Esophagus muscularis mucosa (tissue), 4 donors: ENCODE results near the gene SI. TPM values are rescaled to one million over a fixed set of nuclear protein-coding genes. Genes with fewer than 3 reads are reported as not detected.

Experiments used
- DNase-seq: peaks from one replicate; pipeline ENCODE4 v3.0.0-alpha.2; 2017; ENCODE audit errors: extremely low spot score
- H3K27ac ChIP-seq, 4 donors: fragments of 200-600 bp; sonication (generic); replicated peaks in 1 of 4; 1 replicate in 3 of 4; 2 replicates in 1 of 4; pipeline ENCODE4 v1.5.1; 2016 to 2019; ENCODE audit warnings: mild to moderate bottlenecking in 1 of 4
- H3K27me3 ChIP-seq, 4 donors: fragments of 200-600 bp; sonication (generic); one replicate each; pipeline versions ENCODE4 v1.5.1 to v1.6.0; 2016 to 2019
- H3K36me3 ChIP-seq, 4 donors: fragments of 200-600 bp; sonication (generic); one replicate each; pipeline ENCODE4 v1.5.1; 2016 to 2019
- H3K4me1 ChIP-seq, 4 donors: fragments of 200-600 bp; sonication (generic); one replicate each; pipeline ENCODE4 v1.5.1; 2016 to 2019
- H3K4me3 ChIP-seq, 4 donors: fragments of 200-600 bp; sonication (generic); 1 replicate in 2 of 4; 2 replicates in 2 of 4; pipeline ENCODE4 v1.5.1; 2016 to 2019; ENCODE audit warnings: mild to moderate bottlenecking in 4 of 4, moderate library complexity in 1 of 4
- H3K9me3 ChIP-seq, 4 donors: fragments of 200-600 bp; sonication (generic); 1 replicate in 3 of 4; 2 replicates in 1 of 4; pipeline ENCODE4 v1.5.1; 2016 to 2019
- CTCF ChIP-seq, 3 experiments: fragments of 200-600 bp in 2 of 3; fragments of 450-650 bp in 1 of 3; sonication (generic) in 2 of 3; IDR thresholded peaks; one replicate each; pipeline ENCODE4 v1.5.1; 2017 to 2019; ENCODE audit warnings: antibody characterized with exemption in 3 of 3, mild to moderate bottlenecking in 2 of 3, moderate library complexity in 1 of 3
- EP300 ChIP-seq: sonication (generic); formaldehyde crosslinking; IDR thresholded peaks from one replicate; pipeline ENCODE4 v1.6.1; 2017; ENCODE audit warnings: antibody characterized with exemption
- POLR2A ChIP-seq: fragments of 450-650 bp; IDR thresholded peaks from one replicate; pipeline ENCODE4 v1.6.1; 2017; ENCODE audit warnings: antibody characterized with exemption, moderate library complexity, mild to moderate bottlenecking, low read depth
- POLR2AphosphoS5 ChIP-seq, 2 donors: sonication (generic); formaldehyde crosslinking; IDR thresholded peaks; one replicate each; pipeline ENCODE4 v1.6.1; 2017; ENCODE audit warnings: antibody characterized with exemption in 2 of 2
- WGBS: methylation state at CpG from one replicate; pipeline ENCODE4 v1.1.5; 2018; 5-methylcytosine and 5-hydroxymethylcytosine counted together
- intact Hi-C: fragments of 100-400 bp; cut with DNase I; formaldehyde crosslinking; loops from one replicate; pipeline ENCODE4 v1.15.1; 2023
- small RNA-seq, 3 donors: library from RNA; depleted of rRNA; stranded (forward); fragments of <200 nt; gene quantifications; one replicate each; pipeline ENCODE3, GENCODE V24; 2016
- total RNA-seq, 4 donors: library from RNA; depleted of rRNA; stranded (reverse); fragments of >200 nt; gene quantifications; one replicate each; pipeline versions ENCODE4 v1.1.0 to v1.2.1, GENCODE V29; 2016

The SI gene
- total RNA-seq, 4 donors from 2014 or later = under 0.01 TPM; not detected in 3

DNA sequence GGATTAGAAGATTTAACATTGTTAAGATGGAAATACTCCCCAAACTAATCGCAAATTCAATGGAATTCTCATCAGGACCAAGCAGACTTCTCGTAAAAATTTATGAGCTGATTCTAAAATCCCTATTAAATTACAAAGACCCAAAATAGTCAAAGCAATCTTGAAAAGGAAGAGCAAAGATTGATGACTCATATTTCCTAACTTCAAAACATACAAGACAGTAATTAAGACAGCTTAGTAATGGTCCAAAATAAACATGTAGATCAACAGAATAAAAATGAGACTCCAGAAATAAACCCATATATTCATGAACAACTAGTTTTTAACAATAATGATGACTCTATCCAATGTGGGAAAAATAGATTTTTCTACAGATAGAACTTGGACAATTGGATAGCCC, 148.7 kb downstream of the SI start:
- 87% methylated on average over 2 of the region's 2 CpGs for WGBS
- Histone ChIP-seq H3K27ac (no peak overlapping the region), H3K4me1 (no peaks in the 10 kb centered on the region), H3K27me3 (no peaks in the 10 kb centered on the region), H3K4me3 (no peak overlapping the region), H3K9me3 (no peaks in the 10 kb centered on the region), H3K36me3 (no peaks in the 10 kb centered on the region)
- intact Hi-C loops = no loop called here
- no peak for TF ChIP-seq EP300
- no peak for TF ChIP-seq CTCF (IDR thresholded peaks at IDR 0.05)
- no peak for TF ChIP-seq POLR2AphosphoS5 (IDR thresholded peaks at IDR 0.05)
- no peak for TF ChIP-seq POLR2A
- DNase-seq = no peak

Small RNA genes within 50 kb of the gene (small RNA-seq; reads per million reads assigned to genes)
- 0 reads per million in 3 donors for gene RF00019

Other genes with a start within 250 kb of the SI start
- gene SLITRK3, start 117.9 kb upstream of the SI start, total RNA-seq = 10 to 100 TPM; 14.5 to 29.3 (median 16.9) TPM